ENCODE results near the gene PCDHB11. TPM values are rescaled to one million over a fixed set of nuclear protein-coding genes. Genes with fewer than 3 reads are reported as not detected.
"Not testable (repeated sequence)": the region's sequence is repeated elsewhere in the genome, so short reads cannot be mapped to it uniquely, and the experiment has no call there.

Gene PCDHB11
- total RNA-seq, 2 donors from 2014 or later, result not detected

DNA sequence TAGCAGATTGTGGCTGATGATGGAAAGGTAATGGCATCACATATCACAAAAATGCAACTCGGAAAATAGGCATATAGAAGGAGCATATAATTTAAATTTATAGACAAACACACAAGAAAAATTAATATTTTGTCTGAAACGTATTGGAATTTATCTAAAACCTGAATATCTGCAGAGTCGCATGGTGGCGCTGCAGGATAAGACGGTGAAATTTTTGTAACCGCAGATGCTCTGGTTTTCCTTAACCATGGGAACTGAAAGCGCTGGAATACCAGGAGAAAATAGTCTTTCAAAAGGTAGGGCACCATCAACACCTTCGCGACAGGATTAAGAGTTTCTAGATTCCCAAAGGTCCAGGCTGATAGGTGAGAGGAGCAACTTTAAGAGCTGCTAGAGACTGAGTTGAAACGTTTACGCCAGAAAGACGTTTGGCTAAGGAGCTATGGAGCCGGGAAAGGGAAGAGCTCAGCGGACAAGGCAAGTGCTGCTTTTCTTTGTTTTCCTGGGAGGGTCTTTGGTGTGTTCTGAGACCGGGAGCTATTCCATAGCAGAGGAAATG, 34.8 kb downstream of the PCDHB11 start:
- Mint-ChIP-seq H3K27ac (no peak overlapping the region), H3K36me3 (ENCODE audit: insufficient read depth in 2 of 2) (peaks cover 6 to 9% of the 10 kb centered on the region in 2 donors), H3K4me1 (ENCODE audit: low read depth) (no peaks in the 10 kb centered on the region), H3K27me3 (ENCODE audit: low read depth) (peaks cover 10% of the 10 kb centered on the region), H3K9me3 (peaks cover 8 to 15% of the 10 kb centered on the region in 2 donors), H3K4me3 (no peak overlapping the region)
- DNase-seq, result no peak
- ATAC-seq (replicated peaks in 1 of 2), result no peak

DNA sequence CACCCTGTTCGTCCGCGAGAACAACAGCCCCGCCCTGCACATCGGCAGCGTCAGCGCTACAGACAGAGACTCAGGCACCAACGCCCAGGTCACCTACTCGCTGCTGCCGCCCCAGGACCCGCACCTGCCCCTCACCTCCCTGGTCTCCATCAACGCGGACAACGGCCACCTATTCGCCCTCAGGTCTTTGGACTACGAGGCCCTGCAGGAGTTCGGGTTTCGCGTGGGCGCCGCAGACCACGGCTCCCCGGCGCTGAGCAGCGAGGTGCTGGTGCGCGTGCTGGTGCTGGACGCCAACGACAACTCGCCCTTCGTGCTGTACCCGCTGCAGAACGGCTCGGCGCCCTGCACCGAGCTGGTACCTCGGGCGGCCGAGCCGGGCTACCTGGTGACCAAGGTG, 36.5 kb downstream of the PCDHB11 start:
- H3K27ac Mint-ChIP-seq; ATAC-seq (replicated peaks in 1 of 2); H3K4me1 Mint-ChIP-seq (ENCODE audit: low read depth); DNase-seq; H3K4me3 Mint-ChIP-seq: not testable (repeated sequence)
- peaks cover 17% of the 10 kb centered on the region for H3K27me3 Mint-ChIP-seq (ENCODE audit: low read depth)
- peaks cover 10 to 21% of the 10 kb centered on the region in 2 donors for H3K9me3 Mint-ChIP-seq
- H3K36me3 Mint-ChIP-seq (ENCODE audit: insufficient read depth in 2 of 2), result peaks cover 10 to 13% of the 10 kb centered on the region in 2 donors

GRCh38 chr5:141236516-141237313, 37.3 kb downstream of the PCDHB11 start:
- no peak overlapping the region for H3K4me3 Mint-ChIP-seq

DNA sequence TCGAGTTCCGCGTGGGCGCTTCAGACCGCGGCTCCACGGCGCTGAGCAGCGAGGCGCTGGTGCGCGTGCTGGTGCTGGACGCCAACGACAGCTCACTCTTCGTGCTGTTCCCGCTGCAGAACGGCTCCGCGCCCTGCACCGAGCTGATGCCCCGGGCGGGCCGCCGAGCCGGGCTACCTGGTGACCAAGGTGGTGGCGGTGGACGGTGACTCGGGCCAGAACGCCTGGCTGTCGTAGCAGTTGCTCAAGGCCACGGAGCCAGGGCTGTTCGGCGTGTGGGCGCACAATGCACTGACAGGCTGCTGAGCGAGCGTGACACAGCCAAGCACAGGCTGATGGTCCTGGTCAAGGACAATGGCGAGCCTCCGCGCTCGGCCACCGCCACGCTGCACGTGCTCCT, 42.1 kb downstream of the PCDHB11 start:
- Mint-ChIP-seq H3K9me3 (peaks cover 10 to 18% of the 10 kb centered on the region in 2 donors), H3K4me1 (ENCODE audit: low read depth) (no peaks in the 10 kb centered on the region), H3K36me3 (ENCODE audit: insufficient read depth in 2 of 2) (peaks cover 10 to 26% of the 10 kb centered on the region in 2 donors), H3K4me3 (no peak overlapping the region), H3K27ac (no peak overlapping the region), H3K27me3 (ENCODE audit: low read depth) (peaks cover 42% of the 10 kb centered on the region)
- DNase-seq, result no peak
- no peak for ATAC-seq (replicated peaks in 1 of 2)

More at GRCh38 chr5:141236516-141237313, 37.3 kb downstream of the PCDHB11 start:
- peaks cover 11 to 19% of the 10 kb centered on the region in 2 donors for H3K9me3 Mint-ChIP-seq
- DNase-seq (no peak), ATAC-seq (replicated peaks in 1 of 2) (no peak)
- H3K27me3 Mint-ChIP-seq (ENCODE audit: low read depth), result peaks cover 18% of the 10 kb centered on the region
- H3K4me1 Mint-ChIP-seq (ENCODE audit: low read depth), result no peaks in the 10 kb centered on the region
- H3K27ac Mint-ChIP-seq, result no peak overlapping the region
- H3K36me3 Mint-ChIP-seq (ENCODE audit: insufficient read depth in 2 of 2), result peaks cover 12 to 14% of the 10 kb centered on the region in 2 donors

- Mint-ChIP-seq H3K27me3 (ENCODE audit: low read depth) (peaks cover 33% of the 10 kb centered on the region), H3K36me3 (ENCODE audit: insufficient read depth in 2 of 2) (peaks cover 22 to 30% of the 10 kb centered on the region in 2 donors)
Measured at GRCh38 chr5:141245250-141245717, 45.9 kb downstream of the PCDHB11 start, which contains the start of gene PCDHB15. Gene PCDHB15, plus strand, starts transcription at chr5:141245395. Its CDS starts 184 bp downstream, at chr5:141245579.

GRCh38 chr5:141246971-141247370, 47.5 kb downstream of the PCDHB11 start:
- not testable (repeated sequence) for H3K4me1 Mint-ChIP-seq (ENCODE audit: low read depth); H3K27ac Mint-ChIP-seq; DNase-seq; ATAC-seq (replicated peaks in 1 of 2); H3K4me3 Mint-ChIP-seq
- Mint-ChIP-seq H3K9me3 (peaks cover 14 to 26% of the 10 kb centered on the region in 2 donors), H3K36me3 (ENCODE audit: insufficient read depth in 2 of 2) (peaks cover 13 to 22% of the 10 kb centered on the region in 2 donors), H3K27me3 (ENCODE audit: low read depth) (peaks cover 23% of the 10 kb centered on the region)

More at GRCh38 chr5:141245250-141245717, 45.9 kb downstream of the PCDHB11 start, which contains the start of gene PCDHB15:
- peak within 1 kb of the TSS in 1 of 2 donors; percentile 14 for H3K4me3 Mint-ChIP-seq
- no peak within 1 kb of the TSS for H3K27ac Mint-ChIP-seq
- peaks cover 17 to 30% of the 10 kb centered on the region in 2 donors for H3K9me3 Mint-ChIP-seq
- ATAC-seq (replicated peaks in 1 of 2), result no peak
- H3K4me1 Mint-ChIP-seq (ENCODE audit: low read depth), result no peaks in the 10 kb centered on the region
- peak; percentile 8 to 19 for DNase-seq

DNA sequence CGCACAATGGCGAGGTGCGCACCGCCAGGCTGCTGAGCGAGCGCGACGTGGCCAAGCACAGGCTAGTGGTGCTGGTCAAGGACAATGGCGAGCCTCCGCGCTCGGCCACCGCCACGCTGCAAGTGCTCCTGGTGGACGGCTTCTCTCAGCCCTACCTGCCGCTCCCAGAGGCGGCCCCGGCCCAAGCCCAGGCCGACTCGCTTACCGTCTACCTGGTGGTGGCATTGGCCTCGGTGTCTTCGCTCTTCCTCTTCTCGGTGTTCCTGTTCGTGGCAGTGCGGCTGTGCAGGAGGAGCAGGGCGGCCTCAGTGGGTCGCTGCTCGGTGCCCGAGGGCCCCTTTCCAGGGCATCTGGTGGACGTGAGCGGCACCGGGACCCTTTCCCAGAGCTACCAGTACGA, 48.0 kb downstream of the PCDHB11 start:
- ATAC-seq (replicated peaks in 1 of 2); DNase-seq; H3K27ac Mint-ChIP-seq; H3K4me1 Mint-ChIP-seq (ENCODE audit: low read depth); H3K4me3 Mint-ChIP-seq: not testable (repeated sequence)
- H3K9me3 Mint-ChIP-seq, result peaks cover 13 to 26% of the 10 kb centered on the region in 2 donors
- H3K27me3 Mint-ChIP-seq (ENCODE audit: low read depth), result peaks cover 21% of the 10 kb centered on the region
- H3K36me3 Mint-ChIP-seq (ENCODE audit: insufficient read depth in 2 of 2), result peaks cover 12 to 20% of the 10 kb centered on the region in 2 donors

DNA sequence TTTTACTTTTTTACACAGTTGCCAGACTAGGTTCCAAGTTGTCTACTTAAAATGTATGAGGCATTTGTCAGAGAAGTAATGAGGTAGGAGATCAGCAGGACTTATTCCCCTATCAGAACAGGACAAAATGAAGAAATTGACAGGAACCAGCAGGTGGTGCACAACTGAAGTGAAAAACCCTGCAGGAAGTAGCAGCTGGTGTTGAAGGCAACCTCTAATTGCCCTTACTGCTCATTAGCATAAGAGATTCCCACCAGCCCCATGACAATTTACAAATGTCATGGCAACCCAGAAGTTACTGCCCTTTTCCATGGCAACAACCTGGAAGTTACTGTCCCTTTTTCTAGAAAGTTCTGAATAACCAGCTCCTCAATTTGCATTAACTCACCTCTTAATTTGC, 51.1 kb downstream of the PCDHB11 start:
- no peak overlapping the region for H3K4me3 Mint-ChIP-seq
- H3K27ac Mint-ChIP-seq, result no peak overlapping the region
- peaks cover 19 to 25% of the 10 kb centered on the region in 2 donors for H3K36me3 Mint-ChIP-seq (ENCODE audit: insufficient read depth in 2 of 2)
- ATAC-seq (replicated peaks in 1 of 2) (no peak), DNase-seq (no peak)
- no peaks in the 10 kb centered on the region for H3K27me3 Mint-ChIP-seq (ENCODE audit: low read depth)
- no peaks in the 10 kb centered on the region for H3K4me1 Mint-ChIP-seq (ENCODE audit: low read depth)
- peaks cover 18 to 24% of the 10 kb centered on the region in 2 donors for H3K9me3 Mint-ChIP-seq

Other genes starting within 250 kb of the PCDHB11 start
- not detected for gene PCDHAC2, start 233.2 kb upstream of the PCDHB11 start, total RNA-seq
- not detected for gene PCDHB1, start 148.3 kb upstream of the PCDHB11 start, total RNA-seq
- gene PCDHB2, start 105.0 kb upstream of the PCDHB11 start, total RNA-seq, result not detected
- gene PCDHB3, start 99.2 kb upstream of the PCDHB11 start, total RNA-seq, result not detected
- not detected for gene PCDHB4, start 77.8 kb upstream of the PCDHB11 start, total RNA-seq
- not detected for gene PCDHB5, start 64.4 kb upstream of the PCDHB11 start, total RNA-seq
- gene PCDHB6, start 49.6 kb upstream of the PCDHB11 start, total RNA-seq, result not detected
- gene PCDHB7, start 27.0 kb upstream of the PCDHB11 start, total RNA-seq, result not detected
- not detected for gene PCDHB8, start 21.8 kb upstream of the PCDHB11 start, total RNA-seq
- gene PCDHB16, start 17.2 kb upstream of the PCDHB11 start, total RNA-seq, result not detected
- gene PCDHB9, start 12.5 kb upstream of the PCDHB11 start, total RNA-seq, result under 1 TPM in 1 of 2 donors, not detected in 1; 0.05 TPM
- gene PCDHB10, start 7.3 kb upstream of the PCDHB11 start, total RNA-seq, result not detected
- not detected for gene PCDHB12, start 9.1 kb downstream of the PCDHB11 start, total RNA-seq
- not detected for gene PCDHB13, start 14.3 kb downstream of the PCDHB11 start, total RNA-seq
- gene PCDHB14, start 23.7 kb downstream of the PCDHB11 start, total RNA-seq, result not detected
- not detected for gene PCDHB15, start 45.8 kb downstream of the PCDHB11 start, total RNA-seq
- under 1 TPM; 0.46 to 0.63 TPM for gene SLC25A2, start 104.4 kb downstream of the PCDHB11 start, total RNA-seq
- gene TAF7, start 121.2 kb downstream of the PCDHB11 start, total RNA-seq, result 10 to 100 TPM; 56.7 to 62.5 TPM
- gene PCDHGA1, start 130.9 kb downstream of the PCDHB11 start, total RNA-seq, result under 1 TPM; 0.05 TPM
- under 1 TPM in 1 of 2 donors, not detected in 1; 0.07 TPM for gene PCDHGA2, start 139.1 kb downstream of the PCDHB11 start, total RNA-seq
- under 1 TPM in 1 of 2 donors, not detected in 1; 0.12 TPM for gene PCDHGA3, start 144.2 kb downstream of the PCDHB11 start, total RNA-seq
- under 1 TPM in 1 of 2 donors, not detected in 1; 0.19 TPM for gene PCDHGB1, start 150.5 kb downstream of the PCDHB11 start, total RNA-seq
- gene PCDHGA4, start 155.4 kb downstream of the PCDHB11 start, total RNA-seq, result under 1 TPM; 0.25 to 0.26 TPM
- under 1 TPM; 0.28 to 0.34 TPM for gene PCDHGB2, start 160.4 kb downstream of the PCDHB11 start, total RNA-seq
- under 1 TPM in 1 of 2 donors, not detected in 1; 0.12 TPM for gene PCDHGA5, start 164.5 kb downstream of the PCDHB11 start, total RNA-seq
- under 1 TPM; 0.19 to 0.28 TPM for gene PCDHGB3, start 170.6 kb downstream of the PCDHB11 start, total RNA-seq
- under 1 TPM; 0.16 to 0.29 TPM for gene PCDHGA6, start 174.3 kb downstream of the PCDHB11 start, total RNA-seq
- under 1 TPM in 1 of 2 donors, not detected in 1; 0.12 TPM for gene PCDHGA7, start 183.1 kb downstream of the PCDHB11 start, total RNA-seq
- not detected for gene PCDHGB4, start 188.1 kb downstream of the PCDHB11 start, total RNA-seq
- gene PCDHGA8, start 193.0 kb downstream of the PCDHB11 start, total RNA-seq, result not detected
- under 1 TPM; 0.17 to 0.21 TPM for gene PCDHGB5, start 198.3 kb downstream of the PCDHB11 start, total RNA-seq
- gene PCDHGA9, start 203.2 kb downstream of the PCDHB11 start, total RNA-seq, result under 1 TPM; 0.09 to 0.10 TPM
- under 1 TPM in 1 of 2 donors, not detected in 1; 0.09 TPM for gene PCDHGB6, start 208.4 kb downstream of the PCDHB11 start, total RNA-seq
- gene PCDHGA10, start 213.4 kb downstream of the PCDHB11 start, total RNA-seq, result under 1 TPM; 0.12 TPM
- under 1 TPM in 1 of 2 donors, not detected in 1; 0.17 TPM for gene PCDHGB7, start 218.1 kb downstream of the PCDHB11 start, total RNA-seq
- gene PCDHGA11, start 221.4 kb downstream of the PCDHB11 start, total RNA-seq, result under 1 TPM in 1 of 2 donors, not detected in 1; 0.22 TPM
- under 1 TPM; 0.12 to 0.17 TPM for gene PCDHGA12, start 230.9 kb downstream of the PCDHB11 start, total RNA-seq

All from activated T-cell treated with anti-CD3 and anti-CD28 coated beads, Interleukin-2, amount 50 U/mL, for 72 hours (primary cell).